Osteoblast (primary cell): ENCODE data around the gene ZNF503. TPM values are rescaled to one million over a fixed set of nuclear protein-coding genes. Genes with fewer than 3 reads are reported as not detected.

ENCODE experiments used
- DNase-seq: peaks from one replicate; pipeline ENCODE4 v3.0.0; 2011; ENCODE audit warnings: low spot score, mixed read lengths; ENCODE audit not compliant: insufficient read length; ENCODE audit errors: missing footprints
- H2AFZ ChIP-seq: 2 replicates; pipeline ENCODE4 v1.6.0; 2011; ENCODE audit warnings: mild to moderate bottlenecking, low read length
- H3K27ac ChIP-seq: 2 replicates; pipeline ENCODE4 v1.5.1; 2011; ENCODE audit warnings: mild to moderate bottlenecking, low read depth, low read length, moderate library complexity
- H3K27me3 ChIP-seq: 2 replicates; pipeline ENCODE4 v1.6.0; 2012; ENCODE audit warnings: mild to moderate bottlenecking, control low read depth, inconsistent platforms, low read length, moderate library complexity; ENCODE audit not compliant: insufficient read depth
- H3K36me3 ChIP-seq: 2 replicates; pipeline ENCODE4 v1.5.1; 2011; ENCODE audit warnings: mild to moderate bottlenecking, low read length, control low read depth, moderate library complexity; ENCODE audit not compliant: insufficient read depth
- H3K4me1 ChIP-seq: 2 replicates; pipeline ENCODE4 v1.5.1; 2011; ENCODE audit warnings: mild to moderate bottlenecking, low read length, control low read depth, moderate library complexity; ENCODE audit not compliant: insufficient read depth
- H3K4me2 ChIP-seq: 2 replicates; pipeline ENCODE4 v1.6.0; 2011; ENCODE audit warnings: mild to moderate bottlenecking, low read length; ENCODE audit not compliant: insufficient read depth
- H3K4me3 ChIP-seq: fragments of 200-600 bp; sonication (generic); 3 replicates; pipeline ENCODE4 v1.5.1; 2012; ENCODE audit warnings: mild to moderate bottlenecking, low read length, inconsistent platforms; ENCODE audit not compliant: insufficient read depth
- H3K79me2 ChIP-seq: 2 replicates; pipeline ENCODE4 v1.6.0; 2012; ENCODE audit warnings: mild to moderate bottlenecking, low read length, control low read depth, inconsistent platforms; ENCODE audit not compliant: insufficient read depth
- H3K9me3 ChIP-seq: 2 replicates; pipeline ENCODE4 v1.5.1; 2011; ENCODE audit warnings: low read depth, low read length, control low read depth
- H4K20me1 ChIP-seq: 2 replicates; pipeline ENCODE4 v1.6.0; 2012; ENCODE audit warnings: mild to moderate bottlenecking, low read length, control low read depth; ENCODE audit not compliant: insufficient read depth
- total RNA-seq: library from RNA; depleted of rRNA; stranded (reverse); fragments of >200 nt; gene quantifications from 2 replicates; pipeline ENCODE4 v1.2.3, GENCODE V29; 2012
- TF ChIP-seq, protein P1 (sequence below): IDR thresholded peaks from 2 replicates; pipeline ENCODE4 v1.5.1; 2011; ENCODE audit warnings: mild to moderate bottlenecking, low read depth, low read length, moderate library complexity; ENCODE audit errors: extremely low read depth

Gene ZNF503
- total RNA-seq, 1 donor, result 18.5 TPM

DNA sequence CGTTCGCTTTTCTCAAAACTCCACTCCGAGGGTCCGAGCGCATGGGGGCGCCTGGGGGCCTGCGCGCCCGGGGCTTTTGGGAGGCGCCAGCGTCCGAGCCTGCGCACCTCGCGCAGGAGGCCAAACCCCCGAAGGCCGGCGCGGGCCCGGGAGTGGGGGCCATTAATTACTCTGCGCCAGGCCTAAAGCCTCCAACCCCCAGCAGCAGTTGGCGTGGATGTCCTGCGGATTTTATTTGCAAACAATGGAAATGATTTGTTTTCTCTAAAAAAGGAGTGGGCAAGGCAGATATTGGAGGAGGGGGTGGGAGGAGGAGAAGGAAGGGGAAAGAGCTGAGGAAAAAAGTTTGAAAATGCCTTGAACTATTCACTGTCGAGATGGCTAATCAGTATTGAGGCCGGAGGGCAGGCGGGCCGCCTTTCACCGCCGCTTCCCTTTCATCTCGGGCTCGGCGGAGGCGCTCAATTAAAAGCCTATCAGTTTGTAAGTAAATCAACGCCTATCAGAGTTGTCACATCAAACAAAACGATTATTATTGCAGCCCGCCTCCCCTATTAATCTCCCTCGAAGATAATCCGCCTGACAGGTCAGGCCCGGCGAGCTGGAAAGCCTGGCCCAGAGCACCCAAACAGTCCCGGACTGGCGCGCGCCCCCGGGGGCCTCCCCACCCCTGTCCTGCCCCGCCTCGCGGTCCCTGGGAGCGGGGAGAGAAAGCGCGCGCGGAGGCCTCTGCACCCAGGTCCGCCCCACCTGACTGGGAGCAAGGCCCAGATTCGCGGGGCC is 3.4 kb upstream of the ZNF503 start:
- H4K20me1 ChIP-seq, result peaks cover 2% of the 10 kb centered on the region
- no peak for DNase-seq
- H3K4me3 ChIP-seq, result no peak overlapping the region
- no peaks in the 10 kb centered on the region for H3K36me3 ChIP-seq
- no peak overlapping the region for H3K27ac ChIP-seq
- no peak overlapping the region for H3K4me2 ChIP-seq
- TF ChIP-seq, protein P1, sequence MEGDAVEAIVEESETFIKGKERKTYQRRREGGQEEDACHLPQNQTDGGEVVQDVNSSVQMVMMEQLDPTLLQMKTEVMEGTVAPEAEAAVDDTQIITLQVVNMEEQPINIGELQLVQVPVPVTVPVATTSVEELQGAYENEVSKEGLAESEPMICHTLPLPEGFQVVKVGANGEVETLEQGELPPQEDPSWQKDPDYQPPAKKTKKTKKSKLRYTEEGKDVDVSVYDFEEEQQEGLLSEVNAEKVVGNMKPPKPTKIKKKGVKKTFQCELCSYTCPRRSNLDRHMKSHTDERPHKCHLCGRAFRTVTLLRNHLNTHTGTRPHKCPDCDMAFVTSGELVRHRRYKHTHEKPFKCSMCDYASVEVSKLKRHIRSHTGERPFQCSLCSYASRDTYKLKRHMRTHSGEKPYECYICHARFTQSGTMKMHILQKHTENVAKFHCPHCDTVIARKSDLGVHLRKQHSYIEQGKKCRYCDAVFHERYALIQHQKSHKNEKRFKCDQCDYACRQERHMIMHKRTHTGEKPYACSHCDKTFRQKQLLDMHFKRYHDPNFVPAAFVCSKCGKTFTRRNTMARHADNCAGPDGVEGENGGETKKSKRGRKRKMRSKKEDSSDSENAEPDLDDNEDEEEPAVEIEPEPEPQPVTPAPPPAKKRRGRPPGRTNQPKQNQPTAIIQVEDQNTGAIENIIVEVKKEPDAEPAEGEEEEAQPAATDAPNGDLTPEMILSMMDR, result no peak
- peaks cover 13% of the 10 kb centered on the region for H3K79me2 ChIP-seq
- H2AFZ ChIP-seq, result no peak overlapping the region
- H3K9me3 ChIP-seq, result no peaks in the 10 kb centered on the region
- peaks cover 12% of the 10 kb centered on the region for H3K4me1 ChIP-seq
- peaks cover 3% of the 10 kb centered on the region for H3K27me3 ChIP-seq

DNA sequence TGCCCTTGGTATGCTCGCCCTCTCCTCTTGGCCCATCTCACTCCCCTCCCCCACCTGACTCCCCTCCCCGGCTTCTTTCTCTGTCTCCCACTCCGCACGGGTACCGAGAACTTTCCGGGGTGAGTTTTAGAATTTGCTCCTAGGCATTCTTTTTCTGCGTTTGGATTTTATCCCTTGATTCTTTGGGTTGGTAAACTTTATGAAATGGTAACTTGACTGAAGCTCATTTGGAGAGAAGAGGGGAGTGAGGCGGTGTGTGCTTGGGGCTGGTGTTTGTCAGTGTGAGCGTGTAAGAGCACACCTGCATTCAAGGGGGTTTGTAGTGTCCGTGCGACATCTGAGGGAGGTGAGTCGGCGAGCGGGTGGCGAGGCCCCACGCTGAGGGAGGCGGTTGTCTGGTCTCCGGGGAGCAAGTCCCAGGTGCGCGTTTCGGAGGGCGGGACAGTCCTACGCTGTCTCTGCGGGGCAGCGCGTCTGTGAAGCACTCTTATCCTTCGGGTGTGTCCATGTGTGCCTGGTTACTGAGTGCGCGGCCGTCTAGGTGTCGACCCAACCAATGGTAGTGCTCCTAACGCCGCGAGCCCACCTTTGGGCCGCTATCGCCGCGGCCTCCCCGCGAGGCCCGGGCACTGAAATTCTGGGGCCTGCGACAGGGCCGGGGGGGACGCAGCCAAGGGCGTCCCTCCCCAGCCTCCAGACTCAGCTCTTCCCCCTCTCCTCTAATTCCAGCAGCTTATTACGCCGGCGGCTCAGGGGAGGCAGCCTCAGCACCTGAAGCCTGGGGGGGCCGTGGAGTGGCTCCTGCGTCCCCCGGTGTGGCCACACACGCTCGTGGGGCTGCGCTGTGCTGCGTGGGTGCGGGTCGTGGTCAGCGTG is 2.6 kb upstream of the ZNF503 start:
- Histone ChIP-seq H2AFZ (no peak overlapping the region), H3K27me3 (no peaks in the 10 kb centered on the region)

DNA sequence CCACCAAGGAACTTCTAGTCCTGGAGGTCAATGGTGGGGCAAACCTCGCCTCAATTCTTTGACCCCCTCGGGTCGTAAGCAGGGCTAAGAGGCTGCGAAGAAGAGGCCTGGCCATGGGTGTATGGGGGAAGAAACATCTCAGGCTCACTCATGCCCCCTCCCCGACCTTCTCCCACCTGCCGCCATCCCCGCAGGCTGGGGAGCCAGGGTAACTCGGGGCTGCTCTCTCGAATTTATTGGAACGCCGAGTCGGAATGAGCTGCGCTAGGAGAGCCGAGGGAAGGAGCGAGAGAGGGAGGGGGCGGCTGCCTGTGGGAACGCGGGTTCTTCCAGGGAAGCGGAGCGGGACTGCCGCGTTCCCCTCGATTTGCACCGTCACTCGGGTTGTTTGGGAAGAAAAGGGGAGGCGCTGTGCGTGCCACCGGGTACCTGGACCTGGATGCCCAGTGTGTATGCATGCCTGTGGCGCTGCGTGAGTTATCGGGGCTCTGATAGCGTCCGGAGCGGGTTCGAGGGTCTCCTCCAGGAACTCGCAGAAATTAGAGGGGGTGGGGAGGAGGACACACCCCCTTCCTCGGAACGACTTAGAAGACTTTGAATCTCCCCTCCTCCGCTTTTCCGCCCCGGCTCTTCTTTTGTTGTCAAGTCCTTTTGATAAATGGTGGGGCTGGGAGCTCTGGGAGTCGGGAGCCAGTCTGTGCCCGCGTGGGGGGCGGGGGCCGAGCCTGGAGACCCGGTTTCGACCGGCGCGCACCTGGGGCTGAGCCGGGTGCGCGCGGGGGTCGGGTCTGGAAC is 1.8 kb upstream of the ZNF503 start:
- Histone ChIP-seq H3K27me3 (no peaks in the 10 kb centered on the region), H3K79me2 (peaks cover 28% of the 10 kb centered on the region), H2AFZ (peak overlapping the region; percentile 97), H4K20me1 (peaks cover 16% of the 10 kb centered on the region), H3K9me3 (no peaks in the 10 kb centered on the region), H3K4me3 (peak overlapping the region; percentile 100), H3K36me3 (peaks cover 3% of the 10 kb centered on the region), H3K27ac (peak overlapping the region; percentile 79), H3K4me1 (peaks cover 14% of the 10 kb centered on the region), H3K4me2 (peak overlapping the region; percentile 98)
- TF ChIP-seq, protein P1, result no peak
- peak; percentile 97 for DNase-seq

More for the DNA sequence above, 2.6 kb upstream of the ZNF503 start:
- Histone ChIP-seq H3K4me1 (peaks cover 12% of the 10 kb centered on the region), H3K9me3 (no peaks in the 10 kb centered on the region), H4K20me1 (peaks cover 8% of the 10 kb centered on the region), H3K36me3 (no peaks in the 10 kb centered on the region), H3K79me2 (peaks cover 19% of the 10 kb centered on the region), H3K4me3 (peak overlapping the region; percentile 100), H3K27ac (no peak overlapping the region), H3K4me2 (peak overlapping the region; percentile 98)
- DNase-seq, result peak; percentile 83
- TF ChIP-seq, protein P1, result no peak
